IMR-90 (cell line): ENCODE data around the gene IGFBPL1. TPM values are rescaled to one million over a fixed set of nuclear protein-coding genes. Genes with fewer than 3 reads are reported as not detected.
A peak's percentile ranks its signal among the peaks of the same experiment; 100 is the strongest.

Experiments used
- ATAC-seq: fragments of 200-7000 bp; cut with Tn5 transposase; 2 replicates; pipeline ENCODE4 v1.9.1; 2020; ENCODE audit warnings: low read depth, mild to moderate bottlenecking, moderate library complexity
- BruUV-seq: library from RNA; stranded (reverse); fragments of 400-500 nt; replicated peaks from 2 replicates; lab custom pipeline; 2021; lab: Mats Ljungman, UMichigan
- CTCF ChIA-PET: fragments of 300-600 bp; formaldehyde crosslinking; extraction: SDS; loops from one replicate; lab custom pipeline; 2021; ENCODE audit warnings: antibody characterized with exemption; lab: Yijun Ruan, JAX
- POLR2A ChIA-PET: fragments of 300-600 bp; sonication (Branson Sonifier 250); formaldehyde crosslinking; loops from one replicate; lab custom pipeline; 2022; ENCODE audit warnings: antibody characterized with exemption; ENCODE audit not compliant: unreplicated experiment; lab: Charles Lee
- DNase-seq: peaks from one replicate; pipeline ENCODE4 v3.0.0; 2013
- H2AFZ ChIP-seq: replicated peaks from 2 replicates; pipeline ENCODE3; 2013; ENCODE audit warnings: low read length, mild to moderate bottlenecking; ENCODE audit not compliant: poor library complexity
- H2AK5ac ChIP-seq: 2 replicates; pipeline ENCODE4 v1.6.1; 2013; ENCODE audit warnings: low read depth, low read length, inconsistent platforms
- H2AK9ac ChIP-seq: replicated peaks from 2 replicates; pipeline ENCODE3; 2013; ENCODE audit warnings: mild to moderate bottlenecking, low read depth, low read length, moderate library complexity; ENCODE audit not compliant: poor library complexity
- H2BK120ac ChIP-seq: 2 replicates; pipeline ENCODE4 v1.6.1; 2013; ENCODE audit warnings: low read depth, low read length, inconsistent platforms
- H2BK15ac ChIP-seq: 3 replicates; pipeline ENCODE4 v1.6.1; 2013; ENCODE audit warnings: low read depth, low read length, inconsistent platforms
- H2BK20ac ChIP-seq: 2 replicates; pipeline ENCODE4 v1.6.1; 2013; ENCODE audit warnings: low read depth, mild to moderate bottlenecking, inconsistent platforms, low read length, moderate library complexity
- H2BK5ac ChIP-seq: 2 replicates; pipeline ENCODE4 v1.6.1; 2013; ENCODE audit warnings: mild to moderate bottlenecking, low read depth, low read length, inconsistent platforms; ENCODE audit not compliant: poor library complexity, severe bottlenecking
- H3K14ac ChIP-seq: replicated peaks from 2 replicates; pipeline ENCODE4 v1.6.1; 2013; ENCODE audit warnings: low read depth, low read length, inconsistent platforms
- H3K18ac ChIP-seq: 2 replicates; pipeline ENCODE4 v1.6.1; 2013; ENCODE audit warnings: low read depth, low read length, control low read depth
- H3K23ac ChIP-seq: 2 replicates; pipeline ENCODE4 v1.6.1; 2013; ENCODE audit warnings: low read depth, low read length, inconsistent platforms
- H3K27ac ChIP-seq: 2 replicates; pipeline ENCODE4 v1.5.1; 2013; ENCODE audit warnings: mild to moderate bottlenecking, control low read depth, low read length; ENCODE audit not compliant: insufficient read depth
- H3K27me3 ChIP-seq: 2 replicates; pipeline ENCODE4 v1.6.1; 2013; ENCODE audit warnings: low read length; ENCODE audit not compliant: control insufficient read depth, insufficient read depth
- H3K36me3 ChIP-seq: 2 replicates; pipeline ENCODE4 v1.6.1; 2013; ENCODE audit warnings: low read length, mixed read lengths; ENCODE audit not compliant: control insufficient read depth, insufficient read depth
- H3K4ac ChIP-seq: 2 replicates; pipeline ENCODE4 v1.6.1; 2013; ENCODE audit warnings: low read depth, low read length, inconsistent platforms
- H3K4me1 ChIP-seq: 2 replicates; pipeline ENCODE4 v1.6.1; 2013; ENCODE audit warnings: low read length, mixed read lengths; ENCODE audit not compliant: control insufficient read depth, insufficient read depth
- H3K4me2 ChIP-seq: 2 replicates; pipeline ENCODE4 v1.6.1; 2013; ENCODE audit warnings: low read depth, mild to moderate bottlenecking, control low read depth, low read length, moderate library complexity
- H3K4me3 ChIP-seq: 2 replicates; pipeline ENCODE4 v1.5.1; 2013; ENCODE audit warnings: low read depth, mild to moderate bottlenecking, control low read depth, low read length, moderate library complexity; ENCODE audit not compliant: insufficient read depth
- H3K56ac ChIP-seq: 2 replicates; pipeline ENCODE4 v1.6.1; 2013; ENCODE audit warnings: low read length, inconsistent platforms; ENCODE audit not compliant: insufficient read depth; ENCODE audit errors: extremely low read depth
- H3K79me1 ChIP-seq, 2 experiments: 2 replicates each; pipeline ENCODE4 v1.6.1; 2013; ENCODE audit warnings: low read length in 2 of 2, inconsistent platforms in 1 of 2, low read depth in 1 of 2
- H3K9ac ChIP-seq: 2 replicates; pipeline ENCODE4 v1.6.1; 2013; ENCODE audit warnings: low read depth, low read length, control low read depth
- H3K9me1 ChIP-seq: 2 replicates; pipeline ENCODE4 v1.6.1; 2013; ENCODE audit warnings: low read length, inconsistent platforms; ENCODE audit not compliant: insufficient read depth
- H3K9me3 ChIP-seq: 2 replicates; pipeline ENCODE4 v1.6.1; 2013; ENCODE audit warnings: low read length; ENCODE audit not compliant: control insufficient read depth, insufficient read depth
- H4K20me1 ChIP-seq: 2 replicates; pipeline ENCODE4 v1.6.1; 2013; ENCODE audit warnings: low read length, inconsistent platforms; ENCODE audit not compliant: insufficient read depth
- H4K5ac ChIP-seq: 2 replicates; pipeline ENCODE4 v1.6.1; 2013; ENCODE audit warnings: mild to moderate bottlenecking, low read depth, low read length, control low read depth
- H4K8ac ChIP-seq, 2 experiments: 2 replicates each; pipeline ENCODE4 v1.6.1; 2013; ENCODE audit warnings: low read depth in 2 of 2, low read length in 2 of 2, control low read depth in 1 of 2, inconsistent platforms in 1 of 2
- H4K91ac ChIP-seq: 2 replicates; pipeline ENCODE4 v1.6.1; 2013; ENCODE audit warnings: low read depth, low read length, inconsistent platforms; ENCODE audit not compliant: insufficient read depth
- BHLHE40 ChIP-seq: fragments of 150-350 bp; IDR thresholded peaks from 2 replicates; pipeline ENCODE4 v1.6.1; 2016; ENCODE audit warnings: mild to moderate bottlenecking, low read depth, low read length
- FOS ChIP-seq: fragments of 150-350 bp; IDR thresholded peaks from 2 replicates; pipeline ENCODE4 v1.6.1; 2016; ENCODE audit warnings: low read depth, low read length
- MXI1 ChIP-seq: IDR thresholded peaks from 2 replicates; pipeline ENCODE4 v1.6.1; 2012; ENCODE audit warnings: low read depth, mild to moderate bottlenecking, low read length, moderate library complexity, borderline replicate concordance
- WGBS, 2 experiments: methylation state at CpG; one replicate each; pipeline versions ENCODE4 v1.1.5 to v1.1.7; 2013; ENCODE audit warnings: missing lambda C conversion rate in 2 of 2; ENCODE audit not compliant: insufficient read length in 1 of 2; ENCODE audit errors: extremely low coverage in 2 of 2; 5-methylcytosine and 5-hydroxymethylcytosine counted together
- dilution Hi-C: fragments of 300-500 bp; cut with HindIII; formaldehyde crosslinking; loops from one replicate; pipeline ENCODE4 v1.14.3; 2018; ENCODE audit warnings: low sequenced_read_pairs; ENCODE audit not compliant: unreplicated experiment
- in situ Hi-C: fragments of 300-500 bp; cut with MboI; formaldehyde crosslinking; loops from 3 replicates; pipeline ENCODE4 v1.14.3; 2019; ENCODE audit warnings: low sequenced_read_pairs, inconsistent platforms, mixed read lengths
- intact Hi-C: fragments of 100-400 bp; cut with micrococcal nuclease; formaldehyde crosslinking; loops from 2 replicates; pipeline ENCODE4 v1.10.0; 2022
- polyA plus RNA-seq, 3 experiments: library from polyadenylated mRNA; depleted of rRNA; stranded (reverse); fragments of >200 nt; gene quantifications; 2 replicates each; pipeline ENCODE4 v1.2.3, GENCODE V29; 2012; ENCODE audit warnings: low replicate concordance in 1 of 3
- total RNA-seq: library from RNA; depleted of rRNA; stranded (reverse); fragments of >200 nt; gene quantifications from 2 replicates; pipeline ENCODE4 v1.2.3, GENCODE V29; 2012

The IGFBPL1 gene
- total and polyA plus RNA-seq, 2 of the 4 experiments (the other 2 are of a cell fraction) = not detected

DNA sequence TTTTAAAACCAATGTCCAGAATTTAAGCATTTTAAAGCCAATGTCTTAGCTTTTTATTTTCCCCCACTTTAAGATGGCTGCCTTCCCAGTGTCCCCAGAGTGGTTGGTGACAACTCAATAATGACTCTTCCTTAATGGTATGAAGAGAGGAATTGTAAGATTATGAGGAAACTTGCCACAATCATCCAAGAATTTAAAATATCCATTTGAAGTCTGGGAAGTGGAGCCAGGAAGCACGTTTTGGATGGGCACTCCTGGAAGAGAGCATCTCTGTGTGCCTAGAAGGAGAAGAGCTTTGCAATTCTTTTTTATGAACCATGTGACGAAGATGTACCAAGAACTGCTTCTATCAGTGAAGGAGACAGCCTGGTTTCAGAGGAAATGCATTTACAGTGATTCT lies 11.3 kb upstream of the IGFBPL1 start:
- no peak overlapping the region for H3K4me2 ChIP-seq
- no peak for DNase-seq

More for the DNA sequence above, 11.3 kb upstream of the IGFBPL1 start:
- POLR2A ChIA-PET = no interaction called here
- Histone ChIP-seq H4K91ac (peak overlapping the region; percentile 31; the same call in 1 of the 2 replicates), H2BK120ac (peak overlapping the region; percentile 65), H2AK9ac (no peak overlapping the region), H3K18ac (peak overlapping the region; percentile 42; the same call in 1 of the 2 replicates), H2AFZ (no peak overlapping the region), H3K4me3 (no peak overlapping the region), H3K27ac (no peak overlapping the region), H3K9ac (no peak overlapping the region), H3K56ac (no peak overlapping the region), H3K27me3 (peaks cover 8% of the 10 kb centered on the region), H3K79me1 (no peaks in the 10 kb centered on the region; a peak in 1 of 4 replicates), H3K23ac (0 out of 2 replicates have a peak overlapping the region, but pooled peaks have one; percentile 24), H3K9me1 (peaks cover 3% of the 10 kb centered on the region; the same call in 1 of the 2 replicates), H2AK5ac (no peak overlapping the region), H2BK20ac (peak overlapping the region; percentile 51; the same call in 1 of the 2 replicates), H4K8ac (peak overlapping the region; percentile 37 to 49; a peak in 3 of 4 replicates), H3K4me1 (peaks cover 15% of the 10 kb centered on the region), H4K5ac (no peak overlapping the region; the same call in 1 of the 2 replicates), H2BK15ac (peak overlapping the region; percentile 60; the same call in 1 of the 3 replicates), H4K20me1 (no peaks in the 10 kb centered on the region), H3K14ac (no peak overlapping the region), H3K36me3 (no peaks in the 10 kb centered on the region), H2BK5ac (peak overlapping the region; percentile 25), H3K9me3 (no peaks in the 10 kb centered on the region), H3K4ac (peak overlapping the region; percentile 41; the same call in 1 of the 2 replicates)
- TF ChIP-seq BHLHE40 (peak; percentile 31; the same call in 1 of the 2 replicates), FOS (no peak), MXI1 (no peak)
- ATAC-seq = no peak
- intact Hi-C loops (no loop called here), dilution Hi-C loops (no loop called here), in situ Hi-C loops (no loop called here)
- 0% methylated on average over 1 of the region's 2 CpGs; no CpG with 5 or more reads in 1 of the 2 experiments for WGBS, 2 experiments
- CTCF ChIA-PET = no interaction called here
- BruUV-seq = no TSS peak
